Parathyroid adenoma (tissue), 2 donors: ENCODE results near the gene GSE1.

Source experiments
- H2AFZ ChIP-seq: fragments of 300-600 bp; sonication (generic); one replicate; pipeline ENCODE4 v1.7.0; 2017; ENCODE audit warnings: antibody characterized with exemption, mild to moderate bottlenecking
- H3K27ac ChIP-seq: fragments of 300-600 bp; sonication (generic); one replicate; pipeline ENCODE4 v1.7.0; 2017
- H3K27me3 ChIP-seq: fragments of 300-600 bp; sonication (generic); one replicate; pipeline ENCODE4 v1.7.0; 2017; ENCODE audit warnings: low read length; ENCODE audit not compliant: control insufficient read depth, insufficient read depth
- H3K36me3 ChIP-seq: fragments of 300-600 bp; sonication (generic); one replicate; pipeline ENCODE4 v1.7.0; 2017; ENCODE audit warnings: low read length; ENCODE audit not compliant: control insufficient read depth, insufficient read depth
- H3K4me1 ChIP-seq: fragments of 300-600 bp; sonication (generic); one replicate; pipeline ENCODE4 v1.7.0; 2017; ENCODE audit warnings: control low read depth
- H3K4me2 ChIP-seq: fragments of 300-600 bp; sonication (generic); one replicate; pipeline ENCODE4 v1.7.0; 2017; ENCODE audit warnings: low read length
- H3K4me3 ChIP-seq: fragments of 300-600 bp; sonication (generic); one replicate; pipeline ENCODE4 v1.7.0; 2017; ENCODE audit warnings: low read depth, low read length
- H3K79me2 ChIP-seq: fragments of 300-600 bp; sonication (generic); one replicate; pipeline ENCODE4 v1.7.0; 2017; ENCODE audit warnings: control low read depth
- H3K9ac ChIP-seq: fragments of 300-600 bp; sonication (generic); one replicate; pipeline ENCODE4 v1.7.0; 2017; ENCODE audit warnings: mild to moderate bottlenecking
- H3K9me3 ChIP-seq: fragments of 300-600 bp; sonication (generic); one replicate; pipeline ENCODE4 v1.7.0; 2017; ENCODE audit warnings: low read length; ENCODE audit not compliant: control insufficient read depth
- TF ChIP-seq, protein P1 (sequence below): fragments of 300-600 bp; sonication (generic); IDR thresholded peaks from one replicate; pipeline ENCODE4 v1.7.0; 2017; ENCODE audit warnings: antibody characterized with exemption, mild to moderate bottlenecking
- donor health status: primary hyperparathyroidism.

Gene GSE1

DNA sequence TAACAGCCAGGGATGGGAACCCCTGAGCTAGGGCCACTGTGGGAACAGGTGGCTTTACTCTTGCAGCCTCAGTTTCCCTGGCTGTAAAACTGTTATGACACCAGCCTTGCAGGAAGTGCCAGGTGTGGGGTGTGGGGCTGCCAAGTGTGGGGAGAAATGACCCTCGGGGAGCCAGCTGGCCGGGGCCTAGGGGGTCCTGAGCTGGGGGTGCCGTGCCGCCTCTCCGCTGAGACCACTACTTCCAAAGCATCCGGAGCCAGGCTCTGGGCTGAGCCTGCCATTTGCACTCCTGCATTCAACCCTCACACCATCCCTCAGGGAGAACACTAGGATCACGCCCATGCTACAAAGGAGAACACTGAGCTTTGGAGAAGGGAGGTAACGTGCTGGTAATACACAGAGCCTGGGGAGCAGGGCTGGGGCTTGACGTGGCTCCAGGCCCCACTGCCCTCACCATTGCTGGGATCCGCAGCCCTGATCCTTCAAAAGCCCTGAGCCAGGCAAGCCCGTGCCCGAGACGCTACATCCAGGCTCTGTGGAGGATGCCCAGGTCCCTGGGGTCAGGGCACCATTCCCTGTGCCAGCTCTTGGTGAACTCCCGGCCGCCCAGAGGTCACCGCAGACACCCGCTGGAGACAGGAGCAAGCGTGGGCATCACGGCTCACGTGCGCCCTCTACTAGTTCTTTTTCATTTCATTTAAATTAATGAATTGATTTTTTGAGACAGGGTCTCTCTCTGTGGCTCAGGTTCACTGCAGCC lies 104.5 kb downstream of the GSE1 start:
- no peaks in the 10 kb centered on the region for H3K9me3 ChIP-seq
- H3K4me2 ChIP-seq = no peak overlapping the region
- H3K79me2 ChIP-seq = peaks cover 5% of the 10 kb centered on the region
- TF ChIP-seq, protein P1, sequence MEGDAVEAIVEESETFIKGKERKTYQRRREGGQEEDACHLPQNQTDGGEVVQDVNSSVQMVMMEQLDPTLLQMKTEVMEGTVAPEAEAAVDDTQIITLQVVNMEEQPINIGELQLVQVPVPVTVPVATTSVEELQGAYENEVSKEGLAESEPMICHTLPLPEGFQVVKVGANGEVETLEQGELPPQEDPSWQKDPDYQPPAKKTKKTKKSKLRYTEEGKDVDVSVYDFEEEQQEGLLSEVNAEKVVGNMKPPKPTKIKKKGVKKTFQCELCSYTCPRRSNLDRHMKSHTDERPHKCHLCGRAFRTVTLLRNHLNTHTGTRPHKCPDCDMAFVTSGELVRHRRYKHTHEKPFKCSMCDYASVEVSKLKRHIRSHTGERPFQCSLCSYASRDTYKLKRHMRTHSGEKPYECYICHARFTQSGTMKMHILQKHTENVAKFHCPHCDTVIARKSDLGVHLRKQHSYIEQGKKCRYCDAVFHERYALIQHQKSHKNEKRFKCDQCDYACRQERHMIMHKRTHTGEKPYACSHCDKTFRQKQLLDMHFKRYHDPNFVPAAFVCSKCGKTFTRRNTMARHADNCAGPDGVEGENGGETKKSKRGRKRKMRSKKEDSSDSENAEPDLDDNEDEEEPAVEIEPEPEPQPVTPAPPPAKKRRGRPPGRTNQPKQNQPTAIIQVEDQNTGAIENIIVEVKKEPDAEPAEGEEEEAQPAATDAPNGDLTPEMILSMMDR = peak; percentile 88
- no peak overlapping the region for H3K27ac ChIP-seq
- no peaks in the 10 kb centered on the region for H3K36me3 ChIP-seq
- H3K27me3 ChIP-seq = no peaks in the 10 kb centered on the region
- H3K9ac ChIP-seq = no peak overlapping the region
- H3K4me3 ChIP-seq = no peak overlapping the region
- peaks cover 3% of the 10 kb centered on the region for H3K4me1 ChIP-seq
- H2AFZ ChIP-seq = no peak overlapping the region

DNA sequence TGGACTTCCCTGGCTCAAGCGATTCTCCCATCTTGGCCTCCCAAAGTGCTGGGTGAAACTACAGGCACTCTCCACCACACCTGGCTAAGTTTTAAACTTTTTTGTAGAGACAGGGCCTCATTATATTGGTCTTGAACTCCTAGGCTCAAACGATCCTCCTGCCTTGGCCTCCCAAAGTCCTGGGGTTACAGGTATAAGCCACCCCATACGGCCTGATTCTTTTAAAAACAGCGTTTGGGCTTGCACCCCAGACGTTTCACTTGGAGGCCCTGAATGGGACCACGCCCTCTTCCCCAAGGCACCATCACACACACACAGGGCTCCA lies 105.0 kb downstream of the GSE1 start:
- Histone ChIP-seq H3K9me3 (no peaks in the 10 kb centered on the region), H3K4me1 (peaks cover 3% of the 10 kb centered on the region), H3K36me3 (no peaks in the 10 kb centered on the region), H3K27me3 (no peaks in the 10 kb centered on the region), H3K4me3 (no peak overlapping the region), H3K4me2 (no peak overlapping the region), H3K79me2 (peaks cover 5% of the 10 kb centered on the region), H2AFZ (no peak overlapping the region), H3K27ac (no peak overlapping the region), H3K9ac (no peak overlapping the region)
- TF ChIP-seq, protein P1 = no peak

DNA sequence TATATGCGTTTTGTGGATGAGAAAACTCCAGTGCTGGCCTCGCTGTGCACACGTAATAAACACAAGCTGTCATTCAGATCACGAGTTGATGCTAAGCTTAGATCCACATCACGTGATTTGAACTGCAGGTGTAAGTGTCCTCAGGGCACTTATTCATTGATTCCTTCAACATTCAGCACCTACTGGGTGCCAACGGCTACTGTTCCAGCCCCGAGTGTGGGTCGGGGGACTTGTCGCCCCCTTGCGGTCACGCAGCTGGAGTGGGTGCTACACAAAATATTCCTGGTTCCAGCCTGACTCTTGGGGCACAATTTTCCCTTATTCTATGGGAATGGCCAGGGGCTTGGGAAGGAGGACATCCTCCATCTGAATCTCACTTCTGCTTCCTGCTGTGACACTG lies 105.6 kb downstream of the GSE1 start:
- H3K4me1 ChIP-seq = peaks cover 3% of the 10 kb centered on the region
- H3K36me3 ChIP-seq = no peaks in the 10 kb centered on the region
- H3K4me2 ChIP-seq = no peak overlapping the region
- peaks cover 5% of the 10 kb centered on the region for H3K79me2 ChIP-seq
- H3K27me3 ChIP-seq = no peaks in the 10 kb centered on the region
- no peak overlapping the region for H2AFZ ChIP-seq
- H3K9ac ChIP-seq = no peak overlapping the region
- no peak overlapping the region for H3K27ac ChIP-seq
- H3K4me3 ChIP-seq = no peak overlapping the region
- H3K9me3 ChIP-seq = no peaks in the 10 kb centered on the region
- TF ChIP-seq, protein P1 = peak; percentile 48

DNA sequence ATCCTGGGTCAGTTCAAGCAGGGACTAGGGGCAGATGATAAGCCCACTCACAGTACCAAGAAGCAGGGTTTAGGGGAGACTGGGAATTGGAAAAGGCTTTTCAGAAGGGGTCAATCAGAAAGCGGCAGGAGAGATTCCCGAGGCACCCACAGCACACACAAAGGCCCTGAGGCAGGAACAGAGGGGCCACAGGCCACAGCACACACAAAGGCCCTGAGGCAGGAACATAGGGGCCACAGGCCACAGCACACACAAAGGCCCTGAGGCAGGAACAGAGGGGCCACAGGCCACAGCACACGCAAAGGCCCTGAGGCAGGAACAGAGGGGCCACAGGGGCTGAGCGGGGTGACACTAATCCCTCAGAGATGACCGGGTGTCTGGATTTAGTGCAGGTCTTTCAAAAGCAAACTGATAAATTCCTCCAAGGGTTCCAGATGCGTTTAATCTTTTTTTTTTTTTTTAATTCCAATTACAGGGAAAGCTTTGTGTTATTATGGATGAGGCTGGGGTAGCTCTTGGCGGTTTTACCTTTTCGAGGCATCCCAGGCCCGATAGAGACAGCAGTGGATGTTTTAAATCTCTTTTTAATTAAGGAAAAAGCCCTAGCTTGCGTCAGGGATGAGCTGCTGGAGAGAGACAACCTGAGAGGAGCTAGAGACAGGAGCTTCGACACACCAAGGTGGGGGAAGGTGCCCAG lies 106.6 kb downstream of the GSE1 start:
- H3K27ac ChIP-seq = no peak overlapping the region
- H3K36me3 ChIP-seq = no peaks in the 10 kb centered on the region
- peaks cover 3% of the 10 kb centered on the region for H3K4me1 ChIP-seq
- no peaks in the 10 kb centered on the region for H3K27me3 ChIP-seq
- H3K4me2 ChIP-seq = no peak overlapping the region
- TF ChIP-seq, protein P1 = no peak
- H3K4me3 ChIP-seq = no peak overlapping the region
- peaks cover 5% of the 10 kb centered on the region for H3K79me2 ChIP-seq
- H2AFZ ChIP-seq = no peak overlapping the region
- H3K9ac ChIP-seq = no peak overlapping the region
- no peaks in the 10 kb centered on the region for H3K9me3 ChIP-seq

DNA sequence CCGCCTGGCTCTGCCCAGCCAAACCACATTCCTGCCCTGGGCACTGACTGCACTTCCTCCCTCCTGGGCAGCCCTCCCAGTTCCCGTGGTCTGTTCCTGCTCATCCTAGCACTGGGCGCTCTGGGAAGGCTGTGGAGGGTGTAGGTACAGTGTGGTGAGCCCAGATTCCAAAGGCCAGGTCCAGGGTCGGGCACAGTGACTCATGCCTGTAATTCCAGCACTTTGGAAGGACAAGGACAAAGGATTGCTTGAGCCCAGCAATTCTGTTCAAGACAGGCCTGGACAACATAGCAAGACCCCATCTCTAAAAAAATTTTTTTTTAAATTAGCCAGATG lies 107.1 kb downstream of the GSE1 start:
- Histone ChIP-seq H3K9me3 (no peaks in the 10 kb centered on the region), H3K9ac (no peak overlapping the region), H3K4me3 (no peak overlapping the region), H3K36me3 (no peaks in the 10 kb centered on the region), H3K4me1 (peaks cover 3% of the 10 kb centered on the region), H2AFZ (no peak overlapping the region), H3K27me3 (no peaks in the 10 kb centered on the region), H3K4me2 (no peak overlapping the region), H3K79me2 (peaks cover 5% of the 10 kb centered on the region), H3K27ac (no peak overlapping the region)
- TF ChIP-seq, protein P1 = no peak
